ENCODE results near the gene AKAP17A.

- TF ChIP-seq POLR2A (IDR thresholded peaks at IDR 0.05) (no peak), CTCF (IDR thresholded peaks at IDR 0.05 in 8 of 11, conservative IDR thresholded peaks at IDR 0.05 in 3 of 11) (no peak)
Observed at GRCh38 chrX:1606496-1606895, 15.1 kb downstream of the AKAP17A start.
